Brain microvascular endothelial cell (primary cell): ENCODE results near the gene U2SURP.

Source experiments
- DNase-seq: peaks from one replicate; pipeline ENCODE4 v3.0.0-alpha.2; 2020
- H3K27ac ChIP-seq: fragments of 250-450 bp; sonication (Bioruptor Pico); 2 replicates; pipeline ENCODE4 v1.5.1; 2020; ENCODE audit warnings: mild to moderate bottlenecking, moderate library complexity
- H3K27me3 ChIP-seq: fragments of 250-450 bp; sonication (Bioruptor Pico); replicated peaks from 2 replicates; pipeline ENCODE4 v1.5.1; 2020; ENCODE audit warnings: mild to moderate bottlenecking
- H3K36me3 ChIP-seq: fragments of 250-450 bp; sonication (Bioruptor Pico); replicated peaks from 2 replicates; pipeline ENCODE4 v1.5.1; 2020; ENCODE audit warnings: mild to moderate bottlenecking
- H3K4me3 ChIP-seq: 2 replicates; pipeline ENCODE4 v1.5.1; 2011; ENCODE audit warnings: low read depth, mild to moderate bottlenecking, control low read depth, low read length, moderate library complexity
- in situ Hi-C: cut with HindIII; loops from 2 replicates; pipeline ENCODE4 v1.10.0; 2017; ENCODE audit warnings: low sequenced_read_pairs, low pct_ligation_motif_present
- TF ChIP-seq, protein P1 (sequence below): IDR thresholded peaks from 2 replicates; pipeline ENCODE4 v1.5.1; 2011; ENCODE audit warnings: low read depth, mild to moderate bottlenecking, moderate library complexity, low read length, control low read depth, inconsistent platforms; ENCODE audit errors: missing control alignments

The U2SURP gene

DNA sequence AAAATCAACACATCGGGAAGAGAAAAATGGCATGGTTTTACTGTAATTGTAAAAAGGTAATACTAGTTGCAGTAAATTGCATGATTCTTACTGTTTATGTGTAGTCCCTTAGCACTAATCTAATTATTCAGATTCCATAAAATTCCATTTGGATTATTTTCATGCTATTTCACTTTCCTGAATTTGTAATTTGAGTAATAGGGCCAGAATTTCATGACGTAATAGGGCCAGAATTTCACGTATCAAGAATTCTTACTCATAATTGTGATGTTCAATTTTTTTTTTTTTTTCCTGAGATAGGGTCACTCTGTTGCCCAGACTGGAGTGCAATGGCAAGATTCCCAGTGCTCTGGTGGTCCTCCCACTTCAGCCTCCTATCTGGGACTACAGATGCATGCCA is 2.9 kb upstream of the U2SURP start:
- no peaks in the 10 kb centered on the region for H3K36me3 ChIP-seq
- no peaks in the 10 kb centered on the region for H3K27me3 ChIP-seq
- in situ Hi-C loops, result no loop called here
- H3K27ac ChIP-seq, result no peak overlapping the region
- DNase-seq, result no peak
- H3K4me3 ChIP-seq, result no peak overlapping the region
- TF ChIP-seq, protein P1, sequence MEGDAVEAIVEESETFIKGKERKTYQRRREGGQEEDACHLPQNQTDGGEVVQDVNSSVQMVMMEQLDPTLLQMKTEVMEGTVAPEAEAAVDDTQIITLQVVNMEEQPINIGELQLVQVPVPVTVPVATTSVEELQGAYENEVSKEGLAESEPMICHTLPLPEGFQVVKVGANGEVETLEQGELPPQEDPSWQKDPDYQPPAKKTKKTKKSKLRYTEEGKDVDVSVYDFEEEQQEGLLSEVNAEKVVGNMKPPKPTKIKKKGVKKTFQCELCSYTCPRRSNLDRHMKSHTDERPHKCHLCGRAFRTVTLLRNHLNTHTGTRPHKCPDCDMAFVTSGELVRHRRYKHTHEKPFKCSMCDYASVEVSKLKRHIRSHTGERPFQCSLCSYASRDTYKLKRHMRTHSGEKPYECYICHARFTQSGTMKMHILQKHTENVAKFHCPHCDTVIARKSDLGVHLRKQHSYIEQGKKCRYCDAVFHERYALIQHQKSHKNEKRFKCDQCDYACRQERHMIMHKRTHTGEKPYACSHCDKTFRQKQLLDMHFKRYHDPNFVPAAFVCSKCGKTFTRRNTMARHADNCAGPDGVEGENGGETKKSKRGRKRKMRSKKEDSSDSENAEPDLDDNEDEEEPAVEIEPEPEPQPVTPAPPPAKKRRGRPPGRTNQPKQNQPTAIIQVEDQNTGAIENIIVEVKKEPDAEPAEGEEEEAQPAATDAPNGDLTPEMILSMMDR, result no peak

DNA sequence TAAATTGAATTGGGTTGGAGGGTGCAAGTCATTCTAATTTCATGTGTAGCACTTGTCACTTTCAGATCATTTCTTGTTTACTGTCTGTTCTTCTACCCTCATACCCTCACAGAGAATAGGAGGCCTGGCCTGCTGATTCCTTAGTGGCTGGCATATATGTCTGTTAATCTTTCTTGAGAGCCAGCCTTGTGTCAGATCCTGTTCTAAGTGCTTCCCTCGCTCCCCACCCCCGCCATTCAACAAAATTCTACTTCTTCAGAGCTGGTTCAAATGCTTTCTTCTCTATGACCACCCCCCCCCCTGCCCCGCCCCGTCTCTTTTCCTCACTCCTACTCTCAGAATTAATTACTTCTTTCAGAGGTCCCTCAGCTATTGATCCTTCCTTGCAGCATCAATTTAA is 1.5 kb upstream of the U2SURP start:
- H3K4me3 ChIP-seq, result peak overlapping the region; percentile 98
- no peaks in the 10 kb centered on the region for H3K27me3 ChIP-seq
- no peaks in the 10 kb centered on the region for H3K36me3 ChIP-seq
- peak overlapping the region; percentile 95 for H3K27ac ChIP-seq
- DNase-seq, result no peak
- TF ChIP-seq, protein P1, result no peak
- in situ Hi-C loops, result loop anchor here (25.0 kb wide), 1 partner anchor 413 kb away; the partner anchor contains the start of genes ATR and PLS1

DNA sequence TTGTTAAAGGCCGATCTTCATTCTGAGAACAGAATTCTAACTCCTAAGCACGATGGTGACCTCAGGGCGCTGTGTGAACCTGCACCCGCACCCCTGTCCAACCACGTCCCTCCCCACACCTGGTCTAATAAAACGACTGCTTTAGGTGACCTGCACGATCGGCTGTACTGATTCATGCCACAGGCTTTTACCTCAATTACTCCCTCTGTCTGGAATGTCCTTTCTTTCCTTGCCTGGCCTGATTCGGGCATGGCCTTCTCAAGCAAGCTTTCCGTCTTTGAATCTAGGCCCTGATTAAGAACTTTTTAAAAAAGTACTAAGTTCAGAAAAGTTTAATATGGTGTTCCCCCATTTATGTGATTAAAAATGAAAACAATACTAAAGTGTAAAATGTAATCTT is 842 bp upstream of the U2SURP start:
- in situ Hi-C loops, result loop anchor here (25.0 kb wide), 1 partner anchor 413 kb away; the partner anchor contains the start of genes ATR and PLS1

DNA sequence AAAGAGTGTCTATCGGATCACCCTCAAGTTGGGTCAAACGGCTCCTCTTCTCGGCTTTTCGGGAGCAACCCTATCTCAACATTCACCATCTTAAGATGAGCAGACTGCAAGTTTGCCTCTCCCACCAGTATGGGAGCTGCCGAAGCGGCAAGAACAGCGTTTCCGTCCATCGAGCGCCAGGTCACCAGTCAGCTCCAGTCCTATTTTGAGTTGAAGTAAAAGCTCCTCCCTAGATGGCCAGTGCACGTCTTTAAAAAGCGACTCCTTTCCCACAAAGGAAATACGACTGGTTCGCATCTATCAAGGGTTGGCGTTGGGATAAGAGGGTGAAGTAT is 369 bp upstream of the U2SURP start:
- Histone ChIP-seq H3K27me3 (no peaks in the 10 kb centered on the region), H3K4me3 (peak overlapping the region; percentile 98), H3K36me3 (no peaks in the 10 kb centered on the region), H3K27ac (peak overlapping the region; percentile 95)
- TF ChIP-seq, protein P1, result no peak
- in situ Hi-C loops, result loop anchor here (25.0 kb wide), 1 partner anchor 414 kb away; the partner anchor contains the start of genes ATR and PLS1
- no peak for DNase-seq

More for the DNA sequence above, 842 bp upstream of the U2SURP start:
- Histone ChIP-seq H3K4me3 (peak overlapping the region; percentile 98), H3K36me3 (no peaks in the 10 kb centered on the region), H3K27ac (peak overlapping the region; percentile 95), H3K27me3 (no peaks in the 10 kb centered on the region)
- TF ChIP-seq, protein P1, result no peak
- peak; percentile 31 for DNase-seq

DNA sequence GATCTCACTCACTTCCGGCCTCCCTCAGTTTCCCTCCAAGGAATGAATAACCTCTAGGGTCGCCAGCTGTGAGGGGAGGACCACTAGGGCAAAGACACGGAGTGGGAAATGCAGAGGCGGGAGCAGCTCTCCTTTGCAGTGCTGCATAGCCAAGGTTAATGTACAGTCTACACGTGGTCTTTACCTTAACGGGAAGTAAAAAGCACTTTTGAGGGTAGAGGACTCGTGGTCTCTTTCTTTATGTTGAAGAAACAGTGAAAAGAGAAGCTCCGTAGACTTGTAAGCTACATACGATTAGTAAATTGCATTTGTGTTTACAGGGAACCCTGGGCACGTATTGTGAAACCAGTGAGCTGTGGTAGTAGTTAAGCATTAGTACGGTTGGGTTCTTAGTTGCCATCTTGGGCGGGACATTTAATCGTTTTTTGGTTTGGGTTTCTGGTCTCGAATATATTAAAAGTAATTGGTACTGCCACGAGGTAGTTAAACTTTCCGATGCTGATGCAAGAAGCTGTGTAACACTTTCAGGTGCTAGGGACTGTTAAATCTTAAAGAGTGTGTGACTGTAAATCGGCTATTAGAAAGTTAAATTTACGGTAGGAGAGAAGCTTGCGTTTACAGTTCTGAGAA is 828 bp downstream of the U2SURP start:
- Histone ChIP-seq H3K27me3 (no peaks in the 10 kb centered on the region), H3K4me3 (peak overlapping the region; percentile 98), H3K27ac (peak overlapping the region; percentile 95), H3K36me3 (no peaks in the 10 kb centered on the region)
- TF ChIP-seq, protein P1, result no peak
- peak; percentile 4 for DNase-seq
- in situ Hi-C loops, result loop anchor here (25.0 kb wide), 1 partner anchor 415 kb away; the partner anchor contains the start of genes ATR and PLS1

DNA sequence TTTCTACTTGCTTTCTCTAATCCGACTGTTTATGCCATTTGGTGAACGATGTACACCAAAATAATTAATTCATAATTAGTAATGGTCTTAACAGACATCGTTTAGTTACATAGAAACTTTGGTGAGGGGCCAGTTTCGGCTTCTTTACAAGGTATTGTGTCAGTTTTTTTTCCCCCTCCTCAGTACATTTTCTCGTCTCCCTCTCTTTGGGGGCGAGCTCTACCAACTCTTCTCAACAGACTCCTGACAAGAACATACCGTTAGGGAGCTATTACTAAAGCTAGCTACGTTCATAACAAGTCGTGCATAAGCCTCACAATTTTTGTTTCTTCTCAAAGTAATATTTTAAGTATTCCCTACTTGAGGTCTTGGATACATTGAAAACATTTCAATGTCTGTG is 1.4 kb downstream of the U2SURP start:
- TF ChIP-seq, protein P1, result no peak
- no peaks in the 10 kb centered on the region for H3K36me3 ChIP-seq
- no peaks in the 10 kb centered on the region for H3K27me3 ChIP-seq
- H3K27ac ChIP-seq, result peak overlapping the region; percentile 95
- in situ Hi-C loops, result loop anchor here (25.0 kb wide), 1 partner anchor 415 kb away; the partner anchor contains the start of genes ATR and PLS1
- DNase-seq, result no peak
- peak overlapping the region; percentile 98 for H3K4me3 ChIP-seq
